Putamen (tissue), 1 donor: Measurements from ENCODE around the gene GJB5.

Source experiments
- DNase-seq: peaks from one replicate; pipeline ENCODE4 v3.0.0-alpha.2; 2016; ENCODE audit warnings: low spot score

The GJB5 gene

GRCh38 chr1:34776911-34777310 lies 22.1 kb downstream of the GJB5 start:
- no peak for DNase-seq

DNA sequence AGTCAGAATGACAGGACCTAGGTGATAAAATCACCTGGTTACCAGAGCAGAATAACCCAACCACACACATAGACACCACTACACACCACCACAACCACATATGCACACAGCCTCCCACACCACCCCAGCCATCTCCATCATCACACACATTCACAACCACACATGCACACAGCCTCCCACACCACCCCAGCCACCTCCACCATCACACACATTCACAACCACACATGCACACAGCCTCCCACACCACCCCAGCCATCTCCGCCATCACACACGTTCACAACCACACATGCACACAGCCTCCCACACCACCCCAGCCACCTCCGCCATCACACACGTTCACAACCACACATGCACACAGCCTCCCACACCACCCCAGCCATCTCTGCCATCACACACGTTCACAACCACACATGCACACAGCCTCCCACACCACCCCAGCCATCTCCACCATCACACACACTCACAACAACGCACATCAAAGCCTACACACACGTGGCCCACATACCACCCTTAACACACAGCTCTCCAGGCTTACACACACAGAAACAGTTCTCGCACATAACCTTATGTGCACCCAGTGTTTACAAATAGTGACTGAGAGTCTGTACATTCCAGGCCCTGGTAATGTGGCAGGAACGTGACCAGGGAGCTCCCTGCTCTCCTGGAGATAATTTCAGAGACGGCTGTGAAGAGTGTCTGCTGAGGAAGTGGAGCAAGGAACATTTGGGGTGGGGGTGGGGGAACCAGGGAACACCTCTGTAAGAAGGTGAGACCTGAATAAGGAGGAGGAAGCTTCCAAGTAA lies 22.9 kb downstream of the GJB5 start:
- no peak for DNase-seq

DNA sequence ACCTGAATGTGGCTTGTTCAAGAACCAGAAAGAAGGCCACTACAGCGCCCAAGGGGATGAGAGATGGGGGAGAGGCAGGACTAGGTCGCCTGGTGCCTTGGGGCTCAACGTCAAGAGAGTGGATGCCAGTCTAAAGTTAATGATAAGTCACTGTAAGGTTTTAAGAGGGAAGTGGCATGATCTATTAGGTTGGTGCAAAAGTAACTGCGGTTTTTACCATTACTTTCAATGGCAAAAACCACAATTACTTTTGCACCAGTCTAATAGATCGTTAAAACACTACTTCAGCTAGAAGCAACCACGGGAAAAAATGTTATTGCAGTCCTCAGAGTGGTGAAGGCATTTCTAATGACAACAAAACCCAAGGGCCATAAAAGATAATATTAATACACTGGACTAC lies 23.5 kb downstream of the GJB5 start:
- DNase-seq: no peak

DNA sequence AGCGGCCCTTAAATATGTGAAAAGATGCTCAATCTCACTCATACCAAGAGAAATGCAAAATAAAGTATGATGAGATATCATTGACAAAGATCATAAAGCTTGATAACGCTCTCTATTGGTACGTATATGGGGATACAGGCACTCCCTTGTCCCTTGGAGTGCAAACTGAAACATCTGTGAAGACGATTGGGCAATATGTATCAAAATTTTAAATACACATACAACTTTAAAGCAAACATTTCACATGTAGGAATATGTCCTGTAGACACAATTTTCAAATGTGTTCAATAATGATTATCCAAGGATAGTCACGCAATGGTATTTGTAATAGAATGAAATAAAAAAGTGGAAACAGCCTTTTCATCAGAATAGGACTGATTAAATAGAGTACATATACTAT lies 24.2 kb downstream of the GJB5 start:
- no peak for DNase-seq

GRCh38 chr1:34779526-34779925 lies 24.7 kb downstream of the GJB5 start:
- no peak for DNase-seq

GRCh38 chr1:34779962-34780361 lies 25.1 kb downstream of the GJB5 start:
- DNase-seq: no peak

DNA sequence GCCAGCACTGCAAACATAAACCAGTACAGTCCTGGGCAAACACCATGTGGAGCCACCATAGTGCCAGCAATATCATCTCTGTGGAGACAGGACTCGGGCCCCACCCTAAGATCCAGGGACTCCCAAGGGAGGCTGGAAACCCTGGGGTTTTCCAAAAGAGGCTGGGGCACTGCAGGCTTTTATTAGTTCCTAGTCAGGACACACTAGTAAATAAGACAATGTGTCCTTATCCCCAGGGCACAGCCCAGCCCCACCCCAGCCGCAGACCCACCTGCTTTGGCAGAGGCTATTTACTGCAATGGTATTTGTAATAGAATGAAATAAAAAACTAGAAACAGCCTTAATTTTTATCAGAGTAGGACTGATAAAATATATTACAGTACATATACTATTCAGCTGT lies 25.7 kb downstream of the GJB5 start:
- DNase-seq: no peak

DNA sequence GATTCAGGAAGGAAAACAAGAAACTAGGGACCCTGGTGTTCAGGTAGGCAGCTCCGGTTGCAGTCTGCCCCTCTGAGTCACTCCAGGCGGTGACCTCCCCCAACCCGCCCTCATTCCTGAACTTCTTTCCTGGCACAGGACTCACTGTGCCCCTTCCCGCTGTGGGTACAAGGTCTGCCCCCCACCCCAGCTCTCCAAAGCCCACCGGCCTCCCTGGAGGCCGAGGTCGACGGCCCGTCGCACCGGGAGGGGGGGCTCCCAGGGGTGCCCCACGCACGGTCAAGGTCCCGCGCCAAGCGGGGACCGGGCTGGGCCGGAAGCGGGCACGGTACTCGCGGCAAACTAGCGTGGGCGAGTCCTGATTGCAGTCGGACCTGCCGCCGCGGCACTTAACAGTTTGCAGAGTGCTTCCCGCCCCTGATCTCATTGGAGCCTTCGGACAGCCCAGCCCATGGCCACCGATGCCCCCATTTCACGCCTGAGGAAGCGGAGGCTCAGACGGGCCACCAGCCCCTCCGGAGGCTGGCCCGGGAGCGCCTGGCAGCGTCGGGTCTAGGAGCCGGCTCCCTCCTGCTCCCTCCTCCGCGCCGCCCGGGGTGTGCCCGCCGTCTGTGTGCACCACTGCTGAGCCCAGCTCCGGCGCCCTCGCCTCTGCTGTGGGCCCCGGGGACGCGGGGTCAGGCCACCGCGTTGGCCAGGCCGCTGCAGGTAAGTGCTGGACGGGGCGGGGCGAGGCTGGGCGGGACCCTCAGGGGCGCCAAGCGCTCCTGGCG lies 26.4 kb downstream of the GJB5 start, which contains the start of gene GJB3:
TSS of gene GJB3 (plus strand) at position 144 of the 773 bp plus-strand sequence. CDS start 3,549 bp downstream, outside the sequence.
- no peak for DNase-seq

DNA sequence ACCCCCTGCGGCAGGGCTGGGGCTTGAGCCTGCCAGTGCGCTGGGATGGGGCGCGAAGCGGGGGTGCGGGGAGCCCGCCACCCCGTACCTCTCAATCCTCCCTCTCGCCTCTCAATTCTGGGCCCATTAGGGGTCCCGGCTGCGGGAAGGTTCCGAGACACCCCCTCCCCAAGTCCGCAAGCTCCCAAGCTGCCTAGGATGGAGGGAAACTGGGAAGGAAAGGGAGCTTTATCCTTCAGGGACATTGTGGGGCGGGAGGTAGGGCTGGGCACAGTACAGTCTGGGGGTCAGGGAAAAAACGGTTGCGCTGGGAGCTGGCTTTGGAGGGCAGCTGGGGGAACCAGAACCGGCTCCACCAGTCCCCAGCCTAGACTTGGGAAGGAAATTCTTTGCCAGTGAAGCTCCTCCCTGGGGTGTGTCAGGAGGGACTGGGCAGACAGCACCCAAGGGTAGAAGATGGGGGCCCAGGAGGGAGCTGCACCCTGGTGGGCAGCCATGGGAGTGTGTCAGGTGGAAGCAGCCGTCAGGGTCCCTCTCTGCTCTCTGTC lies 27.1 kb downstream of the GJB5 start:
- DNase-seq: no peak

DNA sequence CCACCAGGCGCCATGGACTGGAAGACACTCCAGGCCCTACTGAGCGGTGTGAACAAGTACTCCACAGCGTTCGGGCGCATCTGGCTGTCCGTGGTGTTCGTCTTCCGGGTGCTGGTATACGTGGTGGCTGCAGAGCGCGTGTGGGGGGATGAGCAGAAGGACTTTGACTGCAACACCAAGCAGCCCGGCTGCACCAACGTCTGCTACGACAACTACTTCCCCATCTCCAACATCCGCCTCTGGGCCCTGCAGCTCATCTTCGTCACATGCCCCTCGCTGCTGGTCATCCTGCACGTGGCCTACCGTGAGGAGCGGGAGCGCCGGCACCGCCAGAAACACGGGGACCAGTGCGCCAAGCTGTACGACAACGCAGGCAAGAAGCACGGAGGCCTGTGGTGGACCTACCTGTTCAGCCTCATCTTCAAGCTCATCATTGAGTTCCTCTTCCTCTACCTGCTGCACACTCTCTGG lies 29.9 kb downstream of the GJB5 start:
- no peak for DNase-seq

DNA sequence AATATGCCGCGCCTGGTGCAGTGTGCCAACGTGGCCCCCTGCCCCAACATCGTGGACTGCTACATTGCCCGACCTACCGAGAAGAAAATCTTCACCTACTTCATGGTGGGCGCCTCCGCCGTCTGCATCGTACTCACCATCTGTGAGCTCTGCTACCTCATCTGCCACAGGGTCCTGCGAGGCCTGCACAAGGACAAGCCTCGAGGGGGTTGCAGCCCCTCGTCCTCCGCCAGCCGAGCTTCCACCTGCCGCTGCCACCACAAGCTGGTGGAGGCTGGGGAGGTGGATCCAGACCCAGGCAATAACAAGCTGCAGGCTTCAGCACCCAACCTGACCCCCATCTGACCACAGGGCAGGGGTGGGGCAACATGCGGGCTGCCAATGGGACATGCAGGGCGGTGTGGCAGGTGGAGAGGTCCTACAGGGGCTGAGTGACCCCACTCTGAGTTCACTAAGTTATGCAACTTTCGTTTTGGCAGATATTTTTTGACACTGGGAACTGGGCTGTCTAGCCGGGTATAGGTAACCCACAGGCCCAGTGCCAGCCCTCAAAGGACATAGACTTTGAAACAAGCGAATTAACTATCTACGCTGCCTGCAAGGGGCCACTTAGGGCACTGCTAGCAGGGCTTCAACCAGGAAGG lies 30.5 kb downstream of the GJB5 start:
- no peak for DNase-seq

GRCh38 chr1:34785875-34786470 lies 31.1 kb downstream of the GJB5 start:
- no peak for DNase-seq

DNA sequence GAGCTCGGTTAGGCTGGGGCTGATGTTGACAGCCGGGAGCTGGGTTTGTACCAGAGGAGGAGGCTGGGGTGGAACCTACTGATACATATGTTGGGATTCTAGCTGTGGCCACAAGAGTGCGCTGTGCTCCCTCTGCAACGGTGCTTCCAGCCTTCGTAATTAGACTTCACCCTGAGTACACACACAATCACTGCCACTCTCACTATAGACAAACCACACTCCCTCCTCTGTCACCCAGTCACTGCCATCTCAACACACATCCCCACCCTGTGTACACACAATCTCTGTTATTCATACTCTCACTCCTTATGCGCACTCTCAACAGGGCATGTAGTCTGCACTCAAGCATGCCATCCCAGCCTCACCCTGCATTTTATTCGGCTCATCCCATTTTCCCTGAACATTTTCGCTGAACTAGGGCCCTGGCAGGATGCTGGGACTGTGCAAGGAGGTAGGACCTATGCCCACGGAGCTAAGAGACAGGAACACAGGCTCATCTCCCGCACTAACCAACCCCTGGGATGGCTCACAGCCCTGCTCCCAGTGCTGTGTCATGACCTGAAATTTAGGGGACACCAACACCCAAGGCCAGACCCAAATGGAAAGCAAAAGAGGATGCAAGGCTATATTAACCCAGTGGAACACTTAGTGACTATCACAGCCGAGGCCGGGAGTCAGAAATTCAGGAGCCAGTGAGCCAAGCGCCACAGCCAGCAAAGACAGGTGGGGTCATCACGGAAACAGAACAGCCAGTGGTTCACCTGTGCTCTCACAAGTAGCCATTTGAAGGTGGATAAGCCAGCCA lies 31.9 kb downstream of the GJB5 start:
- peak; percentile 69 for DNase-seq

GRCh38 chr1:34787461-34788420 lies 32.9 kb downstream of the GJB5 start:
- no peak for DNase-seq

- DNase-seq: no peak
Observed at GRCh38 chr1:34790985-34791384, 36.1 kb downstream of the GJB5 start.

- no peak for DNase-seq
Observed at GRCh38 chr1:34792424-34792823, 37.6 kb downstream of the GJB5 start.

GRCh38 chr1:34792868-34793727 lies 38.3 kb downstream of the GJB5 start, which contains the start of gene GJA4:
Gene GJA4 (plus strand): TSS chr1:34792999. CDS start chr1:34794214, 1,215 bp downstream.
- no peak for DNase-seq

- no peak for DNase-seq
Observed at GRCh38 chr1:34794001-34794789, 39.3 kb downstream of the GJB5 start.
